H9 (cell line): ENCODE data around the gene PTPA. TPM values are rescaled to one million over a fixed set of nuclear protein-coding genes. Genes with fewer than 3 reads are reported as not detected.

Experiments
- DNase-seq: peaks from one replicate; pipeline ENCODE4 v3.0.0-alpha.2; 2017
- H2AFZ ChIP-seq: one replicate; pipeline ENCODE4 v1.6.1; 2013; ENCODE audit warnings: mild to moderate bottlenecking, low read length, control low read depth, moderate library complexity
- H2AK5ac ChIP-seq: 2 replicates; pipeline ENCODE4 v1.6.1; 2013; ENCODE audit warnings: low read length, control low read depth, mixed read lengths; ENCODE audit not compliant: insufficient read length
- H2BK120ac ChIP-seq: one replicate; pipeline ENCODE4 v1.6.1; 2013; ENCODE audit warnings: low read depth, mild to moderate bottlenecking, low read length, control low read depth, inconsistent platforms; ENCODE audit not compliant: poor library complexity, severe bottlenecking
- H2BK12ac ChIP-seq: 2 replicates; pipeline ENCODE4 v1.6.1; 2013; ENCODE audit warnings: low read length, control low read depth, mixed read lengths, low read depth; ENCODE audit not compliant: insufficient read length
- H2BK15ac ChIP-seq: 2 replicates; pipeline ENCODE4 v1.6.1; 2013; ENCODE audit warnings: low read depth, low read length, control low read depth
- H2BK20ac ChIP-seq: one replicate; pipeline ENCODE4 v1.6.1; 2013; ENCODE audit warnings: low read depth, mild to moderate bottlenecking, low read length, control low read depth, inconsistent platforms; ENCODE audit not compliant: poor library complexity, severe bottlenecking
- H2BK5ac ChIP-seq: 2 replicates; pipeline ENCODE4 v1.6.1; 2013; ENCODE audit warnings: low read length, control low read depth, mixed read lengths; ENCODE audit not compliant: insufficient read length
- H3K14ac ChIP-seq: 2 replicates; pipeline ENCODE4 v1.6.1; 2013; ENCODE audit warnings: low read length, control low read depth; ENCODE audit not compliant: insufficient read depth
- H3K18ac ChIP-seq: 2 replicates; pipeline ENCODE4 v1.6.1; 2013; ENCODE audit warnings: low read depth, mild to moderate bottlenecking, mixed read lengths, low read length, control low read depth; ENCODE audit not compliant: insufficient read length
- H3K23ac ChIP-seq: 2 replicates; pipeline ENCODE4 v1.6.1; 2013; ENCODE audit warnings: low read length, control low read depth, mixed read lengths, low read depth; ENCODE audit not compliant: insufficient read length
- H3K23me2 ChIP-seq: 2 replicates; pipeline ENCODE4 v1.6.1; 2013; ENCODE audit warnings: low read depth, mild to moderate bottlenecking, mixed read lengths, low read length, control low read depth; ENCODE audit not compliant: insufficient read length, poor library complexity, severe bottlenecking
- H3K27ac ChIP-seq: 2 replicates; pipeline ENCODE4 v1.5.1; 2013; ENCODE audit warnings: low read length, control low read depth, mixed read lengths, low read depth; ENCODE audit not compliant: insufficient read length
- H3K27me3 ChIP-seq: 2 replicates; pipeline ENCODE4 v1.6.1; 2013; ENCODE audit warnings: low read length, control low read depth, inconsistent platforms; ENCODE audit not compliant: insufficient read depth
- H3K4ac ChIP-seq: 2 replicates; pipeline ENCODE4 v1.6.1; 2013; ENCODE audit warnings: low read depth, mild to moderate bottlenecking, control low read depth, inconsistent platforms, low read length, moderate library complexity
- H3K4me1 ChIP-seq: 2 replicates; pipeline ENCODE4 v1.6.1; 2013; ENCODE audit warnings: low read length, control low read depth, inconsistent platforms; ENCODE audit not compliant: insufficient read depth
- H3K4me2 ChIP-seq: 2 replicates; pipeline ENCODE4 v1.6.1; 2013; ENCODE audit warnings: low read length, control low read depth, mixed read lengths; ENCODE audit not compliant: insufficient read length, insufficient read depth
- H3K56ac ChIP-seq: 2 replicates; pipeline ENCODE4 v1.6.1; 2013; ENCODE audit warnings: low read depth, mild to moderate bottlenecking, mixed read lengths, low read length, control low read depth; ENCODE audit not compliant: insufficient read length
- H3K79me1 ChIP-seq: 2 replicates; pipeline ENCODE4 v1.6.1; 2013; ENCODE audit warnings: low read depth, mild to moderate bottlenecking, moderate library complexity, low read length, control low read depth, inconsistent platforms; ENCODE audit not compliant: insufficient read depth, poor library complexity, severe bottlenecking
- H3K79me2 ChIP-seq: 2 replicates; pipeline ENCODE4 v1.6.1; 2013; ENCODE audit warnings: low read length, control low read depth, inconsistent platforms; ENCODE audit not compliant: insufficient read depth
- H3K9ac ChIP-seq: 2 replicates; pipeline ENCODE4 v1.6.1; 2013; ENCODE audit warnings: low read length, control low read depth, mixed read lengths; ENCODE audit not compliant: insufficient read length; ENCODE audit errors: extremely low read depth
- H3K9me3 ChIP-seq: one replicate; pipeline ENCODE4 v1.6.1; 2013; ENCODE audit warnings: low read depth, low read length, inconsistent platforms; ENCODE audit not compliant: control insufficient read depth
- H3T11ph ChIP-seq: one replicate; pipeline ENCODE4 v1.6.1; 2013; ENCODE audit warnings: mild to moderate bottlenecking, low read length, control low read depth, inconsistent platforms
- H4K20me1 ChIP-seq: one replicate; pipeline ENCODE4 v1.6.1; 2013; ENCODE audit not compliant: control insufficient read depth, insufficient read length, insufficient read depth
- H4K5ac ChIP-seq: 2 replicates; pipeline ENCODE4 v1.6.1; 2013; ENCODE audit warnings: low read depth, mild to moderate bottlenecking, mixed read lengths, low read length, control low read depth; ENCODE audit not compliant: insufficient read length
- H4K8ac ChIP-seq: replicated peaks from 2 replicates; pipeline ENCODE4 v1.6.1; 2013; ENCODE audit warnings: low read length, control low read depth, mixed read lengths, low read depth; ENCODE audit not compliant: insufficient read length
- H4K91ac ChIP-seq: 2 replicates; pipeline ENCODE4 v1.6.1; 2013; ENCODE audit warnings: low read depth, mild to moderate bottlenecking, moderate library complexity, mixed read lengths, low read length, control low read depth; ENCODE audit not compliant: insufficient read length
- H3K27ac Mint-ChIP-seq, 3 experiments: 2 replicates in 2 of 3; 3 replicates in 1 of 3; pipeline ENCODE4 v1.8.0; 2020 to 2021; ENCODE audit warnings: mixed read lengths in 3 of 3, mild to moderate bottlenecking in 1 of 3, moderate library complexity in 1 of 3
- H3K27me3 Mint-ChIP-seq: 2 replicates; pipeline ENCODE4 v1.8.0; 2021; ENCODE audit warnings: low read depth, mild to moderate bottlenecking, moderate library complexity, mixed read lengths
- H3K36me3 Mint-ChIP-seq, 3 experiments: 2 replicates in 2 of 3; 3 replicates in 1 of 3; pipeline ENCODE4 v1.8.0; 2020 to 2021; ENCODE audit warnings: low read depth in 3 of 3, mixed read lengths in 3 of 3; ENCODE audit not compliant: insufficient read depth in 1 of 3
- H3K4me1 Mint-ChIP-seq, 2 experiments: 2 replicates each; pipeline ENCODE4 v1.8.0; 2020; ENCODE audit warnings: mixed read lengths in 2 of 2
- H3K4me3 Mint-ChIP-seq, 2 experiments: 2 replicates in 1 of 2; 3 replicates in 1 of 2; pipeline ENCODE4 v1.8.0; 2020 to 2021; ENCODE audit warnings: mild to moderate bottlenecking in 2 of 2, mixed read lengths in 2 of 2, moderate library complexity in 1 of 2
- H3K9me3 Mint-ChIP-seq, 2 experiments: 2 replicates in 1 of 2; 3 replicates in 1 of 2; pipeline ENCODE4 v1.8.0; 2020; ENCODE audit warnings: mild to moderate bottlenecking in 2 of 2, mixed read lengths in 2 of 2, moderate library complexity in 1 of 2
- WGBS: extraction: QIAGEN DNeasy Blood & Tissue Kit; methylation state at CpG from one replicate; pipeline ENCODE4 v1.1.7; 2013; ENCODE audit warnings: missing lambda C conversion rate, low lambda C conversion rate, mixed read lengths; ENCODE audit not compliant: insufficient read length; ENCODE audit errors: extremely low coverage; 5-methylcytosine and 5-hydroxymethylcytosine counted together
- total RNA-seq: library from RNA; stranded (reverse); gene quantifications from 2 replicates; pipeline ENCODE4 v1.2.1, GENCODE V29; 2021
- TF ChIP-seq, protein P1 (sequence below): fragments of 200-600 bp; sonication (generic); conservative IDR thresholded peaks from 3 replicates; pipeline ENCODE4 v1.8.0; 2021; ENCODE audit warnings: antibody characterized with exemption, mild to moderate bottlenecking

Gene PTPA
- total RNA-seq, 1 experiment from 2014 or later, result 145 TPM

DNA sequence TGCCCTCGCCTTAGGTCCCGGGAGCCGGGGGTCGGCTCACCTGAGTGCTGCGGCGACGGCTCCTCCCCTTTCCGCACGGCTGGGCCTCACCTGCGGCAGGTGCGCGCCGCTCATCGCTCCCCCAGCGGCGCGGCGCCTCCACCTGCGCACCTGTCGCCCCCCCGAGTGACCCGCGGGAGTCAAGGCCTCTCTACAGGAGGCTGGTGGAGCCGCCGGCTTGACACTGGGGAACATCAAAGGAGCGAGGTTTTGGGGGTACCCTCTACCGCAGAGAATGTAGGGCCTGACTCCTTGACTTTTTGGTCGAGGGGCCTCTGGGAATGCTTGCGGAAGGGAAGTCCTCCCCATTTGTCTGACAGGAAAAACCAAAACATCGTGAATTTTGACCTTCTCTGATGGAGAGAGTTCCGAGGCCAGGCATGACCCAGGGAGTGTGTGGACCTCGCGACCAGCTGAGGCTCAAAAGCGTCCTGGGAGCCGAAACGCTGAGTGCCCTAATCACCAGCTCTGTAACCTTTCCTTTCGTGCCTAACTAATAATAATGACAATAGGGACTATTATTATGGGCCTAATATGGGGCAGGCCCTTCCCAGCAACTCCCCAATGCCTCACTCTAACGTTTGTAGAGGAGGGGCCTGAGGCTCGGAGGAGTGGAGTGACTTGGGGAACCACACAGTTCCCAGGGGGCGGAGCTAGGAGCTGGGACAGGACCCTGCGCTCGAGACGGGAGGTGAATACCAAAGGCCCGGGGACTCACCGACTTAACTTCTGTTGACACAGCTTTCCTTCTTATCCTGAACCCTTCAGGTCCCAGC lies 67.6 kb downstream of the PTPA start:
- no peak overlapping the region for H2AK5ac ChIP-seq
- Mint-ChIP-seq H3K27ac (no peak overlapping the region), H3K36me3 (no peaks in the 10 kb centered on the region), H3K4me3 (peak overlapping the region; percentile 21 to 76; a peak in 4 of 5 replicates), H3K4me1 (peaks cover 21 to 26% of the 10 kb centered on the region in 2 experiments), H3K9me3 (peaks cover 0 to 3% of the 10 kb centered on the region in 2 experiments; a peak in 1 of 5 replicates), H3K27me3 (peaks cover 84% of the 10 kb centered on the region)
- no peak overlapping the region for H3K9ac ChIP-seq
- H2BK5ac ChIP-seq, result no peak overlapping the region
- no peaks in the 10 kb centered on the region for H3K79me2 ChIP-seq
- no peak overlapping the region for H3K23ac ChIP-seq
- H3K23me2 ChIP-seq, result peaks cover 29% of the 10 kb centered on the region
- no peak overlapping the region for H2AFZ ChIP-seq
- no peak overlapping the region for H2BK12ac ChIP-seq
- peak; percentile 99 for DNase-seq
- H3K27ac ChIP-seq, result no peak overlapping the region
- no peaks in the 10 kb centered on the region for H3K4me1 ChIP-seq
- H3K14ac ChIP-seq, result no peak overlapping the region
- TF ChIP-seq, protein P1, sequence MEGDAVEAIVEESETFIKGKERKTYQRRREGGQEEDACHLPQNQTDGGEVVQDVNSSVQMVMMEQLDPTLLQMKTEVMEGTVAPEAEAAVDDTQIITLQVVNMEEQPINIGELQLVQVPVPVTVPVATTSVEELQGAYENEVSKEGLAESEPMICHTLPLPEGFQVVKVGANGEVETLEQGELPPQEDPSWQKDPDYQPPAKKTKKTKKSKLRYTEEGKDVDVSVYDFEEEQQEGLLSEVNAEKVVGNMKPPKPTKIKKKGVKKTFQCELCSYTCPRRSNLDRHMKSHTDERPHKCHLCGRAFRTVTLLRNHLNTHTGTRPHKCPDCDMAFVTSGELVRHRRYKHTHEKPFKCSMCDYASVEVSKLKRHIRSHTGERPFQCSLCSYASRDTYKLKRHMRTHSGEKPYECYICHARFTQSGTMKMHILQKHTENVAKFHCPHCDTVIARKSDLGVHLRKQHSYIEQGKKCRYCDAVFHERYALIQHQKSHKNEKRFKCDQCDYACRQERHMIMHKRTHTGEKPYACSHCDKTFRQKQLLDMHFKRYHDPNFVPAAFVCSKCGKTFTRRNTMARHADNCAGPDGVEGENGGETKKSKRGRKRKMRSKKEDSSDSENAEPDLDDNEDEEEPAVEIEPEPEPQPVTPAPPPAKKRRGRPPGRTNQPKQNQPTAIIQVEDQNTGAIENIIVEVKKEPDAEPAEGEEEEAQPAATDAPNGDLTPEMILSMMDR, result no peak
- no peak overlapping the region for H3T11ph ChIP-seq
- H4K8ac ChIP-seq, result no peak overlapping the region
- WGBS, result no CpG with 5 or more reads among the region's 45 CpGs
- H4K20me1 ChIP-seq, result no peaks in the 10 kb centered on the region
- H3K56ac ChIP-seq, result no peak overlapping the region
- no peak overlapping the region for H2BK20ac ChIP-seq
- no peak overlapping the region for H3K18ac ChIP-seq
- no peak overlapping the region for H3K4ac ChIP-seq
- no peak overlapping the region for H4K5ac ChIP-seq
- H3K9me3 ChIP-seq, result no peaks in the 10 kb centered on the region
- H2BK15ac ChIP-seq, result no peak overlapping the region
- H4K91ac ChIP-seq, result no peak overlapping the region
- H3K79me1 ChIP-seq, result no peaks in the 10 kb centered on the region
- no peak overlapping the region for H2BK120ac ChIP-seq
- peaks cover 53% of the 10 kb centered on the region for H3K27me3 ChIP-seq
- H3K4me2 ChIP-seq, result peak overlapping the region; percentile 17
